MCF 10A (cell line): Measurements from ENCODE around the gene CIDEA. TPM values are rescaled to one million over a fixed set of nuclear protein-coding genes. Genes with fewer than 3 reads are reported as not detected.

Experiments used
- BruUV-seq: library from RNA; stranded (reverse); fragments of 400-500 nt; replicated peaks from 2 replicates; lab custom pipeline; 2021; lab: Mats Ljungman, UMichigan
- CTCF ChIA-PET: fragments of 300-600 bp; sonication (Branson Sonifier 250); formaldehyde crosslinking; extraction: SDS; loops from one replicate; lab custom pipeline; 2021; ENCODE audit warnings: antibody characterized with exemption, inconsistent platforms; lab: Yijun Ruan, JAX
- POLR2A ChIA-PET: fragments of 300-600, 350-650 bp; sonication (Branson Sonifier 250); formaldehyde crosslinking; extraction: SDS; loops from one replicate; lab custom pipeline; 2020; ENCODE audit warnings: antibody characterized with exemption, inconsistent platforms; lab: Yijun Ruan, JAX
- DNase-seq: peaks from one replicate; pipeline ENCODE4 v3.0.0-alpha.2; 2018; ENCODE audit not compliant: unreplicated experiment
- H3K27ac Mint-ChIP-seq: one replicate; pipeline ENCODE4 v1.8.0; 2022; ENCODE audit warnings: mild to moderate bottlenecking, low read depth, mixed read lengths; ENCODE audit not compliant: unreplicated experiment
- H3K27me3 Mint-ChIP-seq: one replicate; pipeline ENCODE4 v1.8.0; 2022; ENCODE audit warnings: mixed read lengths; ENCODE audit not compliant: insufficient read depth, unreplicated experiment
- H3K36me3 Mint-ChIP-seq: one replicate; pipeline ENCODE4 v1.8.0; 2022; ENCODE audit warnings: mild to moderate bottlenecking, moderate library complexity, mixed read lengths; ENCODE audit not compliant: insufficient read depth, unreplicated experiment
- H3K4me1 Mint-ChIP-seq: one replicate; pipeline ENCODE4 v1.8.0; 2022; ENCODE audit warnings: mixed read lengths; ENCODE audit not compliant: insufficient read depth, unreplicated experiment
- H3K4me3 Mint-ChIP-seq: one replicate; pipeline ENCODE4 v1.8.0; 2022; ENCODE audit warnings: mild to moderate bottlenecking, moderate library complexity, mixed read lengths; ENCODE audit not compliant: unreplicated experiment
- H3K9me3 Mint-ChIP-seq: one replicate; pipeline ENCODE4 v1.8.0; 2022; ENCODE audit warnings: mixed read lengths; ENCODE audit not compliant: unreplicated experiment
- intact Hi-C: fragments of 100-400 bp; cut with micrococcal nuclease; formaldehyde crosslinking; loops from 2 replicates; pipeline ENCODE4 v1.14.1; 2022
- total RNA-seq: library from RNA; stranded (reverse); gene quantifications from 2 replicates; pipeline ENCODE4 v1.2.3, GENCODE V29; 2022
- TF ChIP-seq, protein P1 (sequence below): fragments of 200-600 bp; IDR thresholded peaks from one replicate; pipeline ENCODE4 v1.8.0; 2022; ENCODE audit warnings: antibody characterized with exemption, mild to moderate bottlenecking; ENCODE audit not compliant: unreplicated experiment

CIDEA gene
- total RNA-seq, 1 experiment from 2014 or later: not detected

DNA sequence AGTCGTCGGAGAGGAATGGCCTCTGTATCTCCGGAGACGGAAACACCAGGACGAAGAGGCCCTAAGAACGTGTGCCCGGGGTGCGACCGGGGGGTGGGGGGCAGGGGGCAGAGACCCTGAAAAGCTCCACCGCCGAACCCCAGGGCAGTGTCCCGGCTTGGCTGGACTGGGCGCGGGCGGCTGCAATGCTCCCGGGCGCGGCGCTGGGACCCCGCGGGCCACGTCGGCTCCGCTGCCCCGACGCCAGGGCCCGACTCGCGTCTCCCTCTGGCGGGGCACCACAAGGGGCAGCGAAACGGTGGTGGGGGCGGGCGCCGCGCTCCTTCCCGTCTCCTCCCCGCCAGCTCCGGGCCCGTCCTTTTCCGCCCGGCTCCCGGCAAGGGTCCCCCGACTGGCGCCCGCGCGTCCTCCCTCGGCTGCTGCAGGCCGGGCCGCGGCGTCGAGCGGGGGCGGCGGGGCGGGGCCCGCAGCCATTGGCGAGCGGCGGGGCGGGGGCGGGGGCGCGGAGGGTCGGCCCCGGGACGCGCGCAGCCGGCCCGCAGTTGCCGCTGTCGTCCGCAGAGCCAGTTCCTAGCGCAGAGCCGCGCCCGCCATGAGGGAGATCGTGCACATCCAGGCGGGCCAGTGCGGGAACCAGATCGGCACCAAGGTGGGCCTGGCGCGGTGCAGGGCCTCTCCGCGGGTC lies 53.7 kb downstream of the CIDEA start, which contains the start of gene TUBB6:
Gene TUBB6, plus strand, starts transcription at position 541 of the 685 bp plus-strand sequence. Its CDS starts 52 bp downstream, at position 593.
- peak; percentile 68 for DNase-seq
- Mint-ChIP-seq H3K4me3 (peak within 1 kb of the TSS; percentile 86), H3K9me3 (no peaks in the 10 kb centered on the region), H3K4me1 (peaks cover 20% of the 10 kb centered on the region), H3K27ac (peak within 1 kb of the TSS; percentile 87), H3K36me3 (peaks cover 46% of the 10 kb centered on the region), H3K27me3 (no peaks in the 10 kb centered on the region)
- ChIA-PET POLR2A (interaction anchor here (0.6 to 8.2 kb wide), 10 partner anchors 11 to 366 kb away, joined by 3 to 234 read pairs (median 8); partner anchors contain the start of gene AFG3L2), CTCF (interaction anchor here (0.5 to 3.2 kb wide), 5 partner anchors 9 to 36 kb away, joined by 3 to 18 read pairs (median 3); no protein-coding TSS in a partner anchor)
- intact Hi-C loops: loop anchor here (2.0 kb wide), 1 partner anchor 35 kb away; no protein-coding TSS in a partner anchor
- TF ChIP-seq, protein P1, sequence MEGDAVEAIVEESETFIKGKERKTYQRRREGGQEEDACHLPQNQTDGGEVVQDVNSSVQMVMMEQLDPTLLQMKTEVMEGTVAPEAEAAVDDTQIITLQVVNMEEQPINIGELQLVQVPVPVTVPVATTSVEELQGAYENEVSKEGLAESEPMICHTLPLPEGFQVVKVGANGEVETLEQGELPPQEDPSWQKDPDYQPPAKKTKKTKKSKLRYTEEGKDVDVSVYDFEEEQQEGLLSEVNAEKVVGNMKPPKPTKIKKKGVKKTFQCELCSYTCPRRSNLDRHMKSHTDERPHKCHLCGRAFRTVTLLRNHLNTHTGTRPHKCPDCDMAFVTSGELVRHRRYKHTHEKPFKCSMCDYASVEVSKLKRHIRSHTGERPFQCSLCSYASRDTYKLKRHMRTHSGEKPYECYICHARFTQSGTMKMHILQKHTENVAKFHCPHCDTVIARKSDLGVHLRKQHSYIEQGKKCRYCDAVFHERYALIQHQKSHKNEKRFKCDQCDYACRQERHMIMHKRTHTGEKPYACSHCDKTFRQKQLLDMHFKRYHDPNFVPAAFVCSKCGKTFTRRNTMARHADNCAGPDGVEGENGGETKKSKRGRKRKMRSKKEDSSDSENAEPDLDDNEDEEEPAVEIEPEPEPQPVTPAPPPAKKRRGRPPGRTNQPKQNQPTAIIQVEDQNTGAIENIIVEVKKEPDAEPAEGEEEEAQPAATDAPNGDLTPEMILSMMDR: no peak
- BruUV-seq: no TSS peak

DNA sequence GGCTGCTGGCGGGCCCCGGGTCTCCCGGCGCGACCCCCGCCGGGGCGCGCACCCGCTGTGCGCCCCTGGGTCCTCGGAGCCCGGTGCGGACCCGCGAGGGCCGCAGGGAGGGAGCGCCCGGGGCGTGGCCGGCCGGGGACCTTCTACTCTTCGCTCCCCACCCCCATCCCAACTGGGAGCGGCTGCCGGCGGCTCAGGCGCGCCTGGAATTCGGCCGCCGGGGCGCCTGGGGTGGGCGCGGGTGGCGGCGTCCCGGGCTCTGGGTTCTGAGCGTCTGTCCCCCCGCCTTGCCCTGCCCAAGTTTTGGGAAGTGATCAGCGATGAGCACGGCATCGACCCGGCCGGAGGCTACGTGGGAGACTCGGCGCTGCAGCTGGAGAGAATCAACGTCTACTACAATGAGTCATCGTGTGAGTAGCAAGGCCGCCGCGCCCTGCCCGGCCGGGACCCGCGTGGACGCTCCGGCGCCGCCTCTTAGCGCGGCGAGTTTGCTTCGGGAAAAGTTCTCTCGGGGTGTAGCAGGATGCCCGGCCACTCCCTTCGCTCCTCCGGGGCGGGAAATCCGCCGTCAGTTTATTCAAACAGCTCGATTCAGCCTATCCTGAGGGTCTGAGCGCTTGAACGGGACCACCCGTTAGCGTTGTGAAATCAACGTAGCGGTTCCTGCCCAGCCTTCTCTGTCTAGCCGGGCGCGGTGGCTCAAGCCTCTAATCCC lies 54.4 kb downstream of the CIDEA start:
- Mint-ChIP-seq H3K4me1 (peaks cover 20% of the 10 kb centered on the region), H3K9me3 (no peaks in the 10 kb centered on the region), H3K27me3 (no peaks in the 10 kb centered on the region), H3K4me3 (peak overlapping the region; percentile 86), H3K27ac (peak overlapping the region; percentile 87), H3K36me3 (peaks cover 53% of the 10 kb centered on the region)
- ChIA-PET POLR2A (interaction anchor here (0.6 to 8.2 kb wide), 18 partner anchors 9 to 580 kb away, joined by 3 to 234 read pairs (median 4); partner anchors contain the start of genes AFG3L2 and CEP76), CTCF (interaction anchor here (0.5 to 3.2 kb wide), 5 partner anchors 9 to 44 kb away, joined by 3 to 18 read pairs (median 4); no protein-coding TSS in a partner anchor)
- no TSS peak for BruUV-seq
- TF ChIP-seq, protein P1: no peak
- intact Hi-C loops: loop anchor here (2.0 kb wide), 1 partner anchor 36 kb away; no protein-coding TSS in a partner anchor
- peak; percentile 85 for DNase-seq

DNA sequence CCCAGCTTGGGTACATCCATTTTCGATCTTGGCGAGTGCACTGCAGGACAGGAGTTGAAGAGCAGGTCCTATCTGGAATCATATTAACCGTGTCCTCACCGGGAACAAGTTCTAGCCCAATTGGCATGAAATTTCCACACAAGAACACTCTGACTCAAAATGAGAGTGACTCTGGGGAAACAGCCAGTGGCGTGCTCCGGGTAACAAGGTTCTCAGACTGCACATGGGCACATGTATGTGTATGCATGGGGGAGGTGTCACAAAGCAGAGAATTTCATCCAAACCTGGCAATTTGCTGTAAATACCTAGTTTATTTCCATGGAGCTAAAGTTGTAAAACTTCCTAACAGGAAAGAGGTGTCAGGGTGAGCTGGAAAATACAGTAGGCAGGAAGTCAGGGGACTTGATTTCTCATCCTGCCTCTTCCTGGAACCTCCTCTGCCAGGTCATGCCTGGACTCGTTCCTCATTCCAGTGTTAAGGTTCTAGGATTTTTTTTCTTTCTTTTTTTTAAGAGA lies 55.6 kb downstream of the CIDEA start:
- CTCF ChIA-PET: interaction anchor here (0.7 to 3.2 kb wide), 5 partner anchors 18 to 328 kb away, joined by 3 to 21 read pairs (median 7); partner anchors contain the start of gene IMPA2
- peak; percentile 79 for DNase-seq
- intact Hi-C loops: loop anchor here (2.0 kb wide), 1 partner anchor 37 kb away; no protein-coding TSS in a partner anchor
- H3K27ac Mint-ChIP-seq: peak overlapping the region; percentile 87
- no peaks in the 10 kb centered on the region for H3K9me3 Mint-ChIP-seq
- H3K4me1 Mint-ChIP-seq: peaks cover 17% of the 10 kb centered on the region
- H3K27me3 Mint-ChIP-seq: no peaks in the 10 kb centered on the region
- TF ChIP-seq, protein P1: no peak
- POLR2A ChIA-PET: interaction anchor here (0.7 to 8.2 kb wide), 18 partner anchors 9 to 579 kb away, joined by 3 to 234 read pairs (median 4); partner anchors contain the start of gene AFG3L2
- peaks cover 60% of the 10 kb centered on the region for H3K36me3 Mint-ChIP-seq
- peak overlapping the region; percentile 86 for H3K4me3 Mint-ChIP-seq
- TSS peak; percentile 33 for BruUV-seq
